Left forelimb (tissue), 1 donor: ENCODE measurements around the gene MIOX.

Experiments
- DNase-seq: peaks from one replicate; pipeline ENCODE4 v3.0.0-alpha.2; 2018; ENCODE audit warnings: low spot score

MIOX gene

GRCh38 chr22:50473855-50474671 is 12.6 kb upstream of the MIOX start:
- no peak for DNase-seq

- DNase-seq, result peak; percentile 94
These were observed 11.7 kb upstream of the MIOX start, which contains the start of gene SBF1 for GRCh38 chr22:50474710-50475651. TSS of gene SBF1 (minus strand) at chr22:50475035. CDS start at chr22:50474840, 195 bp downstream.

GRCh38 chr22:50475652-50476002 is 11.0 kb upstream of the MIOX start:
- no peak for DNase-seq

GRCh38 chr22:50476868-50477267 is 9.8 kb upstream of the MIOX start:
- no peak for DNase-seq

GRCh38 chr22:50477923-50478322 is 8.7 kb upstream of the MIOX start:
- DNase-seq, result no peak

GRCh38 chr22:50479721-50480120 is 6.9 kb upstream of the MIOX start:
- DNase-seq, result no peak

GRCh38 chr22:50481045-50481439 is 5.6 kb upstream of the MIOX start:
- no peak for DNase-seq

- DNase-seq, result no peak
These were observed 5.1 kb upstream of the MIOX start, which contains the start of gene ADM2 for GRCh38 chr22:50481440-50482106. TSS of gene ADM2 (plus strand) at chr22:50481543. CDS start at chr22:50481848, 305 bp downstream.

- no peak for DNase-seq
These were observed 4.3 kb upstream of the MIOX start for GRCh38 chr22:50482107-50483074.

- no peak for DNase-seq
These were observed 3.6 kb upstream of the MIOX start for GRCh38 chr22:50483106-50483505.

GRCh38 chr22:50483556-50483955 is 3.1 kb upstream of the MIOX start:
- no peak for DNase-seq

GRCh38 chr22:50483977-50484853 is 2.4 kb upstream of the MIOX start:
- DNase-seq, result no peak

GRCh38 chr22:50485221-50486131 is 1.2 kb upstream of the MIOX start:
- no peak for DNase-seq

GRCh38 chr22:50487290-50488005 is 789 bp downstream of the MIOX start:
- DNase-seq, result no peak

- DNase-seq, result no peak
These were observed 1.5 kb downstream of the MIOX start for GRCh38 chr22:50488006-50488677.

GRCh38 chr22:50488886-50489285 is 2.2 kb downstream of the MIOX start:
- DNase-seq, result no peak

GRCh38 chr22:50489363-50490243 is 2.9 kb downstream of the MIOX start:
- DNase-seq, result no peak
